ENCODE measurements around the gene DCTN2. TPM values are rescaled to one million over a fixed set of nuclear protein-coding genes. Genes with fewer than 3 reads are reported as not detected.
"Not testable (repeated sequence)": the region's sequence is repeated elsewhere in the genome, so short reads cannot be mapped to it uniquely, and the experiment has no call there.

DCTN2 gene
- total and polyA plus RNA-seq, 4 donors = 60.0 to 110 (median 84.2) TPM

- 1% methylated on average over 8 of the region's 8 CpGs for WGBS, 2 donors
- no peaks in the 10 kb centered on the region for H3K27me3 ChIP-seq (ENCODE audit: control insufficient read depth in 3 of 3, insufficient read depth in 3 of 3, low read length in 2 of 3)
- ATAC-seq (ENCODE audit: insufficient read depth, low FRiP score) (peak; percentile 22), DNase-seq (peak in 2 of 3 donors; percentile 55 to 59)
- H3K4me1 ChIP-seq (ENCODE audit: control insufficient read depth in 5 of 5, insufficient read depth in 5 of 5, low read length in 5 of 5) = peaks cover 4 to 49% (median 34%) of the 10 kb centered on the region in 5 donors
- peak overlapping the region; percentile 91 to 99 for H3K27ac ChIP-seq (ENCODE audit: low read depth in 1 of 2, low read length in 1 of 2)
- TF ChIP-seq, protein P1, sequence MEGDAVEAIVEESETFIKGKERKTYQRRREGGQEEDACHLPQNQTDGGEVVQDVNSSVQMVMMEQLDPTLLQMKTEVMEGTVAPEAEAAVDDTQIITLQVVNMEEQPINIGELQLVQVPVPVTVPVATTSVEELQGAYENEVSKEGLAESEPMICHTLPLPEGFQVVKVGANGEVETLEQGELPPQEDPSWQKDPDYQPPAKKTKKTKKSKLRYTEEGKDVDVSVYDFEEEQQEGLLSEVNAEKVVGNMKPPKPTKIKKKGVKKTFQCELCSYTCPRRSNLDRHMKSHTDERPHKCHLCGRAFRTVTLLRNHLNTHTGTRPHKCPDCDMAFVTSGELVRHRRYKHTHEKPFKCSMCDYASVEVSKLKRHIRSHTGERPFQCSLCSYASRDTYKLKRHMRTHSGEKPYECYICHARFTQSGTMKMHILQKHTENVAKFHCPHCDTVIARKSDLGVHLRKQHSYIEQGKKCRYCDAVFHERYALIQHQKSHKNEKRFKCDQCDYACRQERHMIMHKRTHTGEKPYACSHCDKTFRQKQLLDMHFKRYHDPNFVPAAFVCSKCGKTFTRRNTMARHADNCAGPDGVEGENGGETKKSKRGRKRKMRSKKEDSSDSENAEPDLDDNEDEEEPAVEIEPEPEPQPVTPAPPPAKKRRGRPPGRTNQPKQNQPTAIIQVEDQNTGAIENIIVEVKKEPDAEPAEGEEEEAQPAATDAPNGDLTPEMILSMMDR (IDR thresholded peaks at IDR 0.05; ENCODE audit: control extremely low read depth, extremely low read depth) = no peak
- H3K9me3 ChIP-seq (ENCODE audit: control insufficient read depth in 4 of 4, insufficient read depth in 3 of 4, low read length in 3 of 4) = no peaks in the 10 kb centered on the region
- peaks cover 9 to 33% (median 26%) of the 10 kb centered on the region in 4 donors for H3K36me3 ChIP-seq (ENCODE audit: control insufficient read depth in 4 of 4, insufficient read depth in 4 of 4, low read length in 4 of 4)
- H3K4me3 ChIP-seq = peak overlapping the region; percentile 85
- peak overlapping the region; percentile 94 to 96 for H3K9ac ChIP-seq (ENCODE audit: insufficient read depth in 1 of 2, low read length in 2 of 2)
These were observed 27.3 kb downstream of the DCTN2 start for GRCh38 chr12:57519796-57520052.

DNA sequence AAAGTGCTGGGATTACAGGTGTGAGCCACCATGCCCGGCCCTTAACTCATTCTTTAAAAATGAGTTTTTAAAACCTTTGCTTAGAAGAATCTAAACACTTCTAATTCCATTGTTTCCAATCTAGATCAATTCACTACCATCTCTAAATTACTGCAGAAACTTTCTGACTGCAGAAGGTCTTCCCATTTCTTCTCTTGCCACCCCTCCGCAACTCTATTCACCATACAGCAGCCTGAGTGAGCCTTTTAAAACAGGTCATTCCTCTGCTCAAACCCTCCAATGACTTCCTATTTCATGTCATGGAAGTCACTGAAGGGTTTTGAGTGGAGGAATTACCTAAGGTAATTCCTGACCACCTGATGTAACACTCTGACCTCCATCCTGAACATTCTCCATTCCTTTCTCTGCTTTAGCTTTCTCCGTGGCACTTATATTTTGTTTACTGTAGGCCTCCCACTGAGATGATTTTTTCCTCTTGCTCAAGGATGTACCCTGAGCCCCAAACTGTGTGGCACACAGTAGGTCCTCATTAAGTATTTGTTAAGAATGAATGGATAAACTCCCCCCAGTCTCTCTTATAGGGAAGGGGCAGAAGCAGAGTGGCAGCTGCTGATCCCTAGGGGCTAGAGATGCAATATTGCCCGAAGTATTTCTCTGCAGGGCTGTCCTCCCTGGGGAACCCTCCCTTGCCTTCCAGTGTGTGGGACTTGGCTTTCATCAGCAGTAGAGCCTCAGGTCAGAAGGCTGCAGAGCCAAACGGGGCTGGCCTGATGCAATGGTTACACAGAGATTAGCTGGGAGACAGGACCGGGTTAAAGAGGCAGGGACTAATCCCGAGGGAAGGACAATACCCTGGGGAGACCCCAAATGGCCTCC is 27.8 kb downstream of the DCTN2 start:
- Histone ChIP-seq H3K9me3 (ENCODE audit: control insufficient read depth in 4 of 4, insufficient read depth in 3 of 4, low read length in 3 of 4) (no peaks in the 10 kb centered on the region), H3K9ac (ENCODE audit: insufficient read depth in 1 of 2, low read length in 2 of 2) (peak overlapping the region; percentile 94 to 96), H3K4me3 (peak overlapping the region; percentile 85), H3K27ac (ENCODE audit: low read depth in 1 of 2, low read length in 1 of 2) (peak overlapping the region; percentile 91 to 99), H3K4me1 (ENCODE audit: control insufficient read depth in 5 of 5, insufficient read depth in 5 of 5, low read length in 5 of 5) (peaks cover 4 to 44% (median 28%) of the 10 kb centered on the region in 5 donors), H3K36me3 (ENCODE audit: control insufficient read depth in 4 of 4, insufficient read depth in 4 of 4, low read length in 4 of 4) (peaks cover 15 to 34% (median 29%) of the 10 kb centered on the region in 4 donors), H3K27me3 (ENCODE audit: control insufficient read depth in 3 of 3, insufficient read depth in 3 of 3, low read length in 2 of 3) (no peaks in the 10 kb centered on the region)
- no peak for ATAC-seq (ENCODE audit: insufficient read depth, low FRiP score)
- WGBS, 2 donors = 30 to 34% methylated on average over 7 of the region's 7 CpGs
- DNase-seq = peak in 2 of 3 donors; percentile 32 to 42
- TF ChIP-seq, protein P1 (IDR thresholded peaks at IDR 0.05; ENCODE audit: control extremely low read depth, extremely low read depth) = no peak

DNA sequence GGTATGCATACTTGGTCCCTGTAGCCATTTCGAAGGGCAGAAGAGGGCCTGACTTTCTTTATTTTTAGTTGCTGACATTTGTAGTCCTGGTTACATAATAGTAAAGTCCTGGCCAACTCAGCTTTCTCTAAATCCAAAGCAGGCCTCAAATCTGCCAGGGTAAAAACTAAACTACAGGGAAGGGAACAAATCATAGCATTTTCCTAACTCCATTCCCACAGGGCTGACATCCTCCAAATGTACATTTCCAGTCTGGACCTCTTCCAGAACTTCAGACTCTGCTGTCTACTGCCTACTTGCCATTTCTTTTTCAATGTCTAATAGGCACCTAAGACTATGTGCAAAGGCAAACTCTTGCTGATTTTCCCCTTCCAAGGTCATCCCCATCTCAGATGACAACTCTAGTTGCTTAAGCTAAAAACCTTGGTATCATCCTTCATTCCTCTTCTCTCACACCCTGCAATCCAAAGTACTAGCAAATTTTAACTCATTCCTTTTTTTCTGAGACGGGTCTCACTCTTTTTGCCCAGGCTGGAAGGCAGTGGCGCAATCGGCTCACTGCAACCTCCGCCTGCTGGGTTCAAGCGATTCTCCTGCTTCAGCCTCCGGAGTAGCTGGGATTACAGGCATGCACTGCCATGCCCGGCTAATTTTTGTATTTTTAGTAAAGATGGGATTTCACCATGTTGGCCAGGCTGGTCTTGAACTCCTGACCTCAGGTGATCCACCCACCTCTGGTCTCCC is 28.6 kb downstream of the DCTN2 start:
- Histone ChIP-seq H3K9ac (ENCODE audit: insufficient read depth in 1 of 2, low read length in 2 of 2) (peak overlapping the region in 1 of 2 donors; percentile 64), H3K9me3 (ENCODE audit: control insufficient read depth in 4 of 4, insufficient read depth in 3 of 4, low read length in 3 of 4) (no peaks in the 10 kb centered on the region), H3K4me1 (ENCODE audit: control insufficient read depth in 5 of 5, insufficient read depth in 5 of 5, low read length in 5 of 5) (peaks cover 4 to 36% (median 22%) of the 10 kb centered on the region in 5 donors), H3K4me3 (no peak overlapping the region), H3K36me3 (ENCODE audit: control insufficient read depth in 4 of 4, insufficient read depth in 4 of 4, low read length in 4 of 4) (peaks cover 18 to 34% (median 29%) of the 10 kb centered on the region in 4 donors), H3K27ac (ENCODE audit: low read depth in 1 of 2, low read length in 1 of 2) (peak overlapping the region in 1 of 2 donors; percentile 28), H3K27me3 (ENCODE audit: control insufficient read depth in 3 of 3, insufficient read depth in 3 of 3, low read length in 2 of 3) (no peaks in the 10 kb centered on the region)
- ATAC-seq (ENCODE audit: insufficient read depth, low FRiP score) (no peak), DNase-seq (peak in 1 of 3 donors; percentile 23)
- TF ChIP-seq, protein P1 (IDR thresholded peaks at IDR 0.05; ENCODE audit: control extremely low read depth, extremely low read depth) = no peak
- 60 to 77% methylated on average over 8 of the region's 8 CpGs for WGBS, 2 donors

DNA sequence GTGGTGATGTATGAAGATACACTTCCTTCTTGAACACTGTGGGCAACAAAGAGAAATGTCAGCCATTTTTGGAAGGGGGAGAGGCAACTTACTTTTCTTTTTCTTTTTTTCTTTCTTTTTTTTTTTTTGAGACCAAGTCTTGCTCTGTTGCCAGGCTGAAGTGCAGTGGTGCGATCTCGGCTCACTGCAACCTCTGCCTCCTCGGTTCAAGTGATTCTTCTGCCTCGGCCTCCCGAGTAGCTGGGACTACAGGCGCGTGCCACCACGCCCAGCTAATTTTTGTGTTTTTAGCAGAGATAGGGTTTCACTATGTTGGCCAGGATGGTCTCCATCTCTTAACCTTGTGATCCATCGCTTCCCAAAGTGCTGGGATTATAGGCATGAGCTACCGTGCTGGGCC is 29.3 kb downstream of the DCTN2 start:
- H3K4me1 ChIP-seq (ENCODE audit: control insufficient read depth in 5 of 5, insufficient read depth in 5 of 5, low read length in 5 of 5) = peaks cover 4 to 34% (median 22%) of the 10 kb centered on the region in 5 donors
- not testable (repeated sequence) for H3K9ac ChIP-seq (ENCODE audit: insufficient read depth in 1 of 2, low read length in 2 of 2); H3K9me3 ChIP-seq (ENCODE audit: control insufficient read depth in 4 of 4, insufficient read depth in 3 of 4, low read length in 3 of 4); ATAC-seq (ENCODE audit: insufficient read depth, low FRiP score); H3K4me3 ChIP-seq; H3K27ac ChIP-seq (ENCODE audit: low read depth in 1 of 2, low read length in 1 of 2); DNase-seq; H3K27me3 ChIP-seq (ENCODE audit: control insufficient read depth in 3 of 3, insufficient read depth in 3 of 3, low read length in 2 of 3)
- WGBS, 2 donors = 93% methylated on average over 10 of the region's 10 CpGs
- H3K36me3 ChIP-seq (ENCODE audit: control insufficient read depth in 4 of 4, insufficient read depth in 4 of 4, low read length in 4 of 4) = peaks cover 21 to 38% (median 29%) of the 10 kb centered on the region in 4 donors

Data from lung (tissue), 12 donors.